Fibroblast of skin of right biceps (primary cell): ENCODE data around the gene OPHN1.

Experiments
- DNase-seq: peaks from one replicate; pipeline ENCODE4 v3.0.0-alpha.2; 2013

The OPHN1 gene

DNA sequence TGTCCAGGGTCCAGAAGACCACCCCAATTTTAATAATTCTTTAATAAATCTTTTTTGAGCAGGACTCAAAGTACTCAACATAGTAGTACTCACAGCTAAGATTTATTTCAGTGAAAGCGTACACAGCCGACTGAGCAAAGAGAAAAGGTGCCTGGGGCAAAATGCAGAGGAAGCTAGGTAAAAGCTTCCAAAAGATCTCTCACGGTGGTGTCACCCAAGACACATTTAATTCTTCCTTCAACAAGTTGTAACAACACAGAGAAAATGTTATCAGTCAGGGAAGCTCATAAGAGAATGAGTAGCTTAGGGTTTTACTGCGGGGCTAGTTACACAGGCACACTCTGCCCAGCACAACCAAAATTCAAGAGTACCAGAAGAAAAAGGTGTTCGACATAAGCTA, 201.1 kb downstream of the OPHN1 start:
- DNase-seq: no peak

DNA sequence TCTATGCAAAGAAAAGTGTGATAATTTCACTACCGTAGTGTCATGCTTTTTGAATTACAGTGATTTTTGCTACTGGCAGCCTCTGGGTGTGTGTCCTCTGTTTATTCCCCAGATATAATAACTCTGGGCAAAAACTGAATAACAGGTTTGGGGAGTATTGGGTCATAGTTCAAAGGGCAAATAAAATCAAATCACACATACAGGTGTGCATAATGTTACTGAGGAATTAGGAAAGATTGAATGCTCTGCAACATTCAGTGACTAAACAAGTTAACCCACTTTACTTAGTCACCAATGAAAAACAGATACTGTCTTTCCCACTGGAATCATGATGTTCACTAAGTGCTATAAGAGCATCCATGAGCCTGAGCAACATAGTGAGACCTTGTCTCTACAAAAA, 224.3 kb downstream of the OPHN1 start:
- DNase-seq: no peak

DNA sequence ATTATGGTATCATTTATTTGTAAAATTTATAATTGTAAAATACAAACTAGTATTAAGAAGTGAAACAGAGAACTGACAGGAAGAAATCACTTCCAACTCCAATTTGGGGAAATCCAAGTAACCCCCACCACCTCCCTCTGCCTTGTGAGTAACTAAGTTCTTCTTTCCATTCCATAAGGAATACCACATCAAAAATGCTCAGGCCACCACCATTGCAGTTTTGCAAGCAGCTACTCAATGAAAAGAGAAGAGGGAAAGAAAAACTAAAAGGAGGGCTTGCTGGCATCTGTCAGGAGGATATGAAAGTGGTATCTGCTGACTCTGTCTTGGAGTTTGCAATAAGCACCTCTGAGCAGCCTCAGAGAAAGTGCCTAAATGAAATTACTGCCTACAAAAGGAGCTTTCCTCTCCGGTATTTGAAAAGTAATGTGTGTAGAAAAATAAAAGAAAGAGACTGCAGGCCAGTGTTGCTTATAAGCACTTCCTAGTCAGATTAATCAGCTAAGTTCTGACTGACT, 228.7 kb downstream of the OPHN1 start:
- no peak for DNase-seq

DNA sequence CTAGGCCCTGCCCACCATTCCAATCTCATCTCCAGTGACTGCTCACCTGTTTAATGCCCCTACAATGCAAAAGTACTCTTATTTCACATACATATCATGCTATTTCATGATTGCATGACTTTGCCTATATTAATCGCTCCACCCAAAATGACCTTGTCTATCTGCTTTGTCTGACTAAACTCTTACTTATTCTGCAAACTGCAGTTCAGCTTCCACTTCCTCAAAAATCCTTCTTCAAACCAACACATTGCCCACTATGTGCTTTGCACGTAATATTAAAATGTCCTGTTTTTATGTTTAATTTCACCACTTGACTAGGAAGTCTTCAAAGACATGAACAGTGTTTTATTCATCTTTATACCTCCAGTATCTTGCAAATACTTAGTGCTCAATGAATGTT, 229.6 kb downstream of the OPHN1 start:
- no peak for DNase-seq

DNA sequence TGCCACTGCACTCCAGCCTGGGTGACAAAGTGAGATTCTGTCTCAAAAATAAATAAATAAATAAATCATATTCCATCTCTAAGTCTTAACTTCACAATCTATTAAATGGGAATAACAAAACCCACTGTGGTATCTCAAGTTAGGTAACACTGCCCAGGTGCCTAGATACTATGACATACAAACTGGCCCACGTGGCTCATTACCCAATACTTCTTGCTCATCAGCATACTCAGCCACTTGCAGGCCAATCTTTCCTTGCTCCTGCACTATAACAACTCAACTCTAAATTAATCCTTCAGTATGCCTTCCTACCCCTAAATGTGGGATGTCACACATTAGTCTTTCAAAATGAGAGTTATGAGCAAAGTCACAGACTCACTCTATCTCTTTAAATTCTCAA, 230.1 kb downstream of the OPHN1 start:
- no peak for DNase-seq

DNA sequence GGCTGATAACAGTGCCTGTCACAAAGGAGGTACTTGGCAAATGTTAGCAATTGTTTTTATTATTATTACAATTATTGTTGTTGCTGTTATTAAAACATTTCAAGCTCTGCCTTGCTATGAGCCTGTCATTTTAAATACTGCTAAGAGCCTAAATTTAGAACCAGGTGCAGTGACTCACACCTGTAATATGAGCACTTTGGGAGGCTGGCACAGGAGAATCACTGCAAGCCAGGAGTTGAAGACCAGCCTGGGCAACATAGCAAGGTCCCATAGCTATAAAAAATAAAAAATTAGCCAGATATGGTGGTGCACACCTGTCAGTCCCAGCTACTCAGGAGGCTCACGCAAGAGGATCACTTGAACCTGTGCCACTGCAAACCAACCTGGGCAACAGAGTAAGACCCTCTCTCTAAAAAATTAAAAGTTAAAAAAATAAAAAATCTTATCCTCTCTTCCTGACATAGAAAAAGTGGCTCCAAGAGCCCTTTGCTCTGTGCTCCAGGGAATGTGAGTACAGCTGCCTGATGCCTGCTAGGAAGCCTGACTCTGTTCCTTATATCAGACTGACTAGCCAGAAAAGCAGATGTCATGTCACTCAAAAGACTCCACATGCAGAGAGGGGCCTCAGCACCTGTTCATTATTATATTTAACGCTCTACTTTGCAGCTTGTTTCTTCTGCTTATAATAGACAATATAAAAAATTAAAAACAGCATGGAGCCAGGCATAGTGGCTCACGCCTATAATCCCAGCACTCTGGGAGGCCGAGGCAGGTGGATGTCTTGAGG, 234.0 kb downstream of the OPHN1 start:
- DNase-seq: no peak

DNA sequence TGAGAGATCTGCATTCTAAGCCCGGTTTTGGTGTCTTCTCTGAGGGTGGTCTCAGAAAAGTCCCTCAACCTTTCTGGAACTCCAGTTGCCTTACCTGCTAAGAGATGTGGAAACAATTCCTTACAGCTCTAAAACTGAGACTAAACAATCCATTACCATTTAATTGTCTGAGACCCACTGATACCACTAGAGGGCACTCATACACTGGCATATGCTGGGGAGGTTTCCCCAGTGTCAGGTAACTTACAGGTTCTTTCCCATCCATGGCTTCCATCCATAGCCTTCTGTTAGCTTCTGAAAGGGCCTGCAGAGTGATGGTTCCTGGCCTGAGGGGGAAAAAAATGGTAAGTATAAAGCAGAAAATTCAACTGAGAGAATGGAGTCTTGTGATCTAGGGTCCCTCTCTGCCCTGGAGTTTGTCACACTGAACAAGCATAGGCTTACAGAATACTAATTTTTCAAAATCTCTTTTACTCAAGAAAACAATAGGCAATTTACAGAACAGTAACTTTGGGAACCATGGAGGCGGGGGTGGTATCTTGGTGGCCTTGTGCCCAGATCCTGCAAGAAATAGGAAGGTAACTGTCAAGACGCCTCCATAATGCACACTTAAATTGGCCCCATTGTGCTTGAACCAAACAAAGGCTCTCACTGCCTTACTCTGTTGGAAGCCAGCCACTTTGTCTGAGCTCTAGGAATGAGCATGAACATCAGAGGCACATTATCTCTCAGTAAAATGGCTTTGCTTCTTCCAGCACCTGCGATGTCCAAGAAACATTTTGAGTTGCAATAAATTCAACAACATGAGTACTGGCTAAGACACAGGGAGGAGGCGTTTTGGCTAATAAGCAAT, 236.1 kb downstream of the OPHN1 start:
- peak; percentile 45 for DNase-seq

DNA sequence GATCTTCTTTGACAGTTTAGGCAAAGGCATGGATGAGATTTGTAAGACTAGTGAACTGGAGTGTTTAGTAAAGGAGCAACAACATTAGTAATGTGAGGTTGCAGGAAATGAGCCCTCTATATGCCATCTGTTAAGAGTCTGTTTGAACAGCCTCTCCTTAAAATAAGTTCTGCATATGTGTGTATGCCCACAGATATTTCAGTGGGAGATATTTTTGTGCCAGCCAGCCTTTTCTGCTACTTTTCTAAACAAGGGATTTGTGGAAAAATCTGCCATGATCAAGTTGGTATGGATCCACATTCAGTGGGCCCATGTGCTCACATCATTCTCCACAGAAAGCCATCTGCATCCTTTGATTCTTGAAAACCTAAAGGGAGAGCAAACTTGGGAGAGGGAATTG, 237.7 kb downstream of the OPHN1 start:
- DNase-seq: no peak

DNA sequence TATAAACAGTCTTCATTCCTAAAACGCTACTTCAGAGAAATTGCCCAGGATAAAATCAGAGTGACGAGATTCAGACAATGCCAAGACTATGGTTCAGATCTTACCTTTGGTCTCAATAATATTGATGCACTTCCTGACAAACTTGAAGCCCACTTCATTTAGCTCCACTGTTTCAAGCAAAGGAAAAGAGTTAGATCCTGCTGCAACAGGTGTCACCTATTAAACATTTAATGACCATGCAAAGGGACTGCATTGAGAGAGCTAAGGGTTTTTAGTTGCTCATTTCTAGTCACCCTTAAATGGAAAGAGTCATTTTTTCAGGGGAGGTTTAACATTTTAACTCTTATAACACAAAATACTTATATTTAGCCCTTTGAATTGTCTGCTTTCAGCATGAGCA, 239.5 kb downstream of the OPHN1 start:
- DNase-seq: no peak

DNA sequence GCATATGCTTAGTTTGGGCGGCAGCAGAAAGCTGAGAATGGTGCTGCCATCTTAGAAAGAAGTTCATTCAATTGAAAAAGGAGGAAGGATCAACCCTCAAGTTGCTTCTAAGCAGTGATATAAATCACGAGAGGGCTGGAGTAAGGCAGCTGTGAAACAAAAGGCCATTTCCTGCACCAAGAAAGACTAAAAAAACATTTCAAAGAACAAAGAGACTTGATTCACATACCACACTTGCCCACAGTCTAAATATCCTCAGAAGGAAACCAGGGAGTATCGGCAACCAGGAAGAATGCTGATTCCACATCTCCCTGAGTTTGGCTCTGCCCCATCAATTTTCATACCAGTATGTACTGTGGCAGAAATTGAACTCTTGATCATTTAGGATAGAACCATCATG, 240.1 kb downstream of the OPHN1 start:
- DNase-seq: no peak

DNA sequence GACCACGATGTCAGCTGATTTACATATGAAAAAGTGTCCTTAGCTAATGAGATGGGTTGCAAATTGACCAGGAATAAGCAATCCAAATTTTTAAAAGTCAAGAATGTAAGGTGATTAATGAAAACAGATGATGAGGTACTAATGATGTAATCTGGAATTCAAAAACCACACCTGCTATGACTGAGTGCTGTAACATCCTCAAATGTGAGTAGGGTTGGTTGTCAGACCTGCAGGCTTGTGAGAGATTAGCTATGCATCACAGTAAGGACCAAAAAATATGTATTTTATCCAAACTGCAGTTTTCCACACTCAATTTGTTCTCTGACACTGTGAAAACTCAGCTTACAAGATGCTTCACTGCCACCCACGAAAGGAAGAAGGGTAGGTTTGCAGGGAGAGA, 242.5 kb downstream of the OPHN1 start:
- no peak for DNase-seq

DNA sequence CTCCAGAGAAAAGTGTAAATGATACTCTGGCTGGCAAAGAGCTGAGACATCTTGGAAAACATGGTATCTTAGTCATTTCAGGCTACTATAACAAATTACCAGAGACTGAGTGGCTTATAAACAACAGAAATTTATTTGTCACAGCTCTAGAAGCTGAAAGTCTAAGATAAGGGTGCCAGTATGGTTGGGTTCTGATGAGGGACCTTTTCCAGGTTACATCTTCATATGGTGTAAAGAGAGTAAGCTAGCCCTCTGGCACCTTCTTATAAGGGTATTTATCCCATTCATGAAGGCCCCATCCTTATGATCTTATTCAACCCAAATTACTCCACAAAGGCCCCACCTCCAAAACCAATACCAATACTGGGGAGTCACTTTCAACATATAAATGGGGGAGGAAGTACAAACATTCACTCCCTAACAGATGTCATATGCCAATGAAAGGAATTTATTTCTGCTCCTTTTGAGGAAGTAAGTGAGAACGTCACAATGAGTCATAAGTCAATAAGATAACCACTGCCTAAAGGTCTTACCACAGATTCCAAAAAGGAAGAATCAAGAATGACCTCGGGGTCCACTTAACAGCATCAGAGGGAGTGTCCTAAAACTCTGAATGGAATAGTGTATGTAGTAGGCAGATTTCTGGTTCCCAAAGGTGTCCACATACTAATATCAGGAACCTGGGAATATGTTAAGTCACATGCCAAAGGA, 246.6 kb downstream of the OPHN1 start:
- DNase-seq: peak; percentile 36

DNA sequence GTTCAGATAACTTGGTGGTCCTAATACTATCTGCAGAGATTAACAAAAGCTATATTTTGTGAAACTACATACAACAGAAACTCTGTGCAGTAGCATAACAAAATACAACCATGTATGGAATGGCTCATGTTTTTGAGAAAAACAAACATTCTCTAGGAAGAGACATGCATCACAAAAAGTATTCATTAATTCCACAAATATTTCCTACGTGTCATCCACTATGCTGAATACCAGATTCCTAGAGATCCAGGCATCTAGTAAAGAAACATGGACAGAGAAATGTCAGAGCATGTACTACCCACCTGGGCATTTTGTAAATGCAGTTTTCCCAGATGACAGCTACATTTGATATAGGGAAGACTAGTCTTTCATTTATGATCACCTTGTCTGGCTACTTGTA, 248.1 kb downstream of the OPHN1 start:
- DNase-seq: peak; percentile 26

DNA sequence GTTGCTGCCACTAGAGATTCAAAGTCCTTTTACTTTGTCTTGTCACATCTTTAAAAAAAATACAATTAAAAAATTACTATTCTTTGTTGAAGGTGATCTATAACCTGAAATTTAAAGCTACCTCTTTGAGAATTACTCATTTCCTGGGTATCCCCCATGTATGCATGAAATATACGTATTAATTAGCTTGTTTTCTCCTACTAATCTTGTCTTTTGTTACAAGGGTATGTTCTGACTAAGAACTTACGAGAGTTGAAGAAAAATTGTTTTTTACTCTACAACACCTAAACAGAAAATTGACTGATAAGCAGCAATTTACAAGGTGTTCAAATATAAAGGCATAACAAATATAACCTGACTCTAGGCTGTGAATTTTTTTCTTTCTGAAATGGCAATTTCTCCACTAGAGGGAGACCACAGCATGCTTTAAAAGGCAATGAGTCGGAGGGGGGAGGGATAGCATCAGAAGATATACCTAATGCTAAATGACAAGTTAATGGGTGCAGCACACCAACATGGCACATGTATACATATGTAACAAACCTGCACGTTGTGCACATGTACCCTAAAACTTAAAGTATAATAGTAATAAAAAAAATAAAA, 249.6 kb downstream of the OPHN1 start:
- DNase-seq: peak; percentile 39

DNA sequence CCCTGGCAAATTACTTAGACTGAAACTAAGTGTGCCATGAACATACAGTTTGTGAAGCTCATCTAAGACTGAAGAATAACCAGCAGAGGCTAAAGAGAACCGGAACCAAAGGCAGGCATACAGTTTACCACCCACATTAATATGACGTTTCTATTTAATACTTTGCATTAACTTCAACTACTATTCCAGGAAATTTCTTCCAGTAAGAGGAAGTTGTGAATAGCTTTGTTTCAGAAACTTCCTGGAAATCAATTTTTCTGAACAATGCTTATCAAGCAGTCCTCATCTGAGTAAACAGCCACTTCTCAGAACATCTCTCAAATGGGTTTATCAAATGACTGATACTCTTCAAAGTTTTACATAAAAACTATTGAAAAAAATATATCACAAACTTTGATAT, 252.7 kb downstream of the OPHN1 start:
- no peak for DNase-seq

DNA sequence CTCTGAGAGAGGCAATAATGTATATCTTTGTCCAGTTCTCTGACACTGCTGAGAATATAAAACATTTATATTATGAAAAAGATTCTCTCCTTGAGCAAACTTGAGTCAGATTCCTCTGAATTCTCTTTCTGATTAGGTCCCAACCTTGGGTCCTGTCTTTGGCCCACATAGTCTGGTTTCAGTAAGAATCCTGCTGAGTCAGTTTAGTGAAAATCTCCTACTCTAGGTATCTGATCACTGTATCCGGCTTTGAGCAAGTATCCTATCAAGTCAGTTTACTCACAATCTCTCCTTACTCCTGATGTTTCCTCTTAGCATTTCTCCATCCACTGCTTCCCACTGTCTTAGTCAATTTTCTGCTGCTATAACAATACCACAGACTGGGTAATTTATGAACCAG, 253.9 kb downstream of the OPHN1 start:
- no peak for DNase-seq

DNA sequence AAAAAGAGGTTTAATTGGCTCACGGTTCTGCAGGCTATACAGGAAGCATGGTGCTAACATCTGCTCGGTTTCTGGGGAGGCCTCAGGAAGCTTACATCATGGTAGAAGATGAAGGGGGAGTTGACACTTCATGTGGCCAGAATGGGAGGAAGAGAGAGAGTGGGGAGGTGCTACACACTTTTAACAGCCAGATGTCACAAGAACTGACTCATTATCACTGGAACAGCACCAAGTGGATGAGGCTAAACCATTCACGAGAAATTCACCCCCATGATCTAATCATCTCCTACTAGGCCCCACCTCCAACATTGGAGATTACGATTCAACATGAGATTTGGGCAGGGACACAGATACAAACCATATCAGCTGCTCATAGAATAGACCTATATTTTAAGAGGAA, 255.8 kb downstream of the OPHN1 start:
- DNase-seq: peak; percentile 51

DNA sequence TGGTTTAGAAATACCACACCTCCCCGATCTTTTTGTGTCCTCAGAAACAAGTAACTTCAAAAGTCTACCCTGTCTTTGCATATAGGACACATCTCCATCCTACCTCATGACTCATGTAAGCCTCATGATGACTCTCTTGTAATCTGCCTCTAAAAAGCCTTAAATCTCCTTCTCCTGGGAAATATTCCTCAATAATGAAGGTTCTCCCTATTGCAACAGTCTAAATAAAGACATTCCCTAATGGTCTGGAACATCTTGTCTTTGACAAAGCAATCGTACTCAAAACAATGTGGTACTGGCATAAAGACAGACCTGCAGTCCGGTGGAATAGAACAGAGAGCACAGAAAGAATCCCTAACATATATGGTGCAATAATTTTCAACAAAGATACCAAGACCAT, 257.7 kb downstream of the OPHN1 start:
- peak; percentile 71 for DNase-seq

DNA sequence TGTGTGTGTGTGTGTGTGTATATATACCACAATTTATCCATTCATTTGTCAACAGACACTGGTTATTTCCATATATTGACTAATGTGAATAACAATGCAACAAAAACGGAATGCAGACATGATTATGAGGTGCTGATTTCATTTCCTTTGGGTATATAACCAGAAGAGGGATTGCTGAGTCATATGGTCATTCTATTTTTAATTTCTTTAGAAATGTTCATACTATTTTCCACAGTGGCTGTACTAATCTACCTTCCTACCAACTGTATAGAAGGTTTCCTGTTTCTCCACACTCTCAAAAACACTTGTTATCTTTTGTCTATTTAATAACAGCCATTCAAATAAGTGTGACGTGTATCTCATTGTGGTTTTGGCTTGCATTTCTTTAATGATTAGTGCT, 269.9 kb downstream of the OPHN1 start:
- DNase-seq: peak; percentile 67

DNA sequence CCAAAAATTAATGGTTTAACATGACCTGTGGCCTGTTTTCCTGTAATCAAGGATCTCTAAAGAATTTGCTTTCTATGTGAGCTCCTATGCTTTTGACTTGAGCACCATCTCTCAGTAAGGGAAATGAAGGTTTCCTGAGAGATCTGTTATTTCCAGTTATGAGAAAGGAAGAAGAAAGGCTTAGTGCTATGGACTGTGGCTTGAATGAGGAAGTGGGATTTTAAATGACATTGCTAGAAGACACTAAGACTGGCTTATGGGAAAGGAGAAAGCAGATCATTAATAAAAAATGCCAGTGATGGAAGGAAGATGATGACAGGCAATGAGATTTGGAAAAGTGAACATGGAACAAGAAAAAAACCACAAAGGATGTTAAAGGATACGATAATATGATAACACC, 285.4 kb downstream of the OPHN1 start:
- DNase-seq: no peak

DNA sequence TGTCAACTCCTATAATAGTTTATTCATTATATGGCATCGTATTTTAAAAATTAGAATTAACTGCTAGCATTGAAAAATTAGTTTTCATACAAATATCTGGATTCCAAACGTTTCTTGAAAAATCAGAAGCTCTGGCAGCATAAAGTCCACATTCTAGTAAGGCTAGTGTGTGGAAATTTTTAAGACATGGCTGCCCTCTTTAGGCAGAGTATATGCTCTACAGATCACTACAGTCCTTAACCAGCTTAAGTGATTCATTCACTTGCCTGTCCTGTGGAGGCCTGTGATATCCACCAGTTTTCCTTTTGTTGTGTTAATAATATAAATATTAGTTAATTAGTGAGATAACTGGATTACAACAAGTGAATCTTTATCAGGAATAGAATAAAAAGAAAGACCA, 287.2 kb downstream of the OPHN1 start:
- peak; percentile 31 for DNase-seq

DNA sequence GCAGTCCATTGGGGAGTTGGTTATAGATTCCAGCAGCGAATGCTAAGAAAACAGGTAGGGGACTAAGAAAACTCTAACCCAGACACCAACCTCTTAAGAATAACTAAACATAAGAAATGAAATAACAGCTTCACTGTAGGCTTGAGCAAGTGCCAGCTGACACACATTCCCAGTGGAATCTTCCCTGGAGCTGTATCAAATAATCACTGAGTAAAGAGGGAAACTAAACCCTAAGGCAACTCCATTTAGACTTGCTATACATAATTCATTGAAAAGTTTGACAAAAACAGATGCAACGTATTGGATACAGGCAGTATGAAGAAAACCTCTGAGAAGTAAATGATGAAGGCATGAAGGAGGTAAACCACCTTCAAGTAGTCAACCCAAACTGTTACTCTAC, 293.5 kb downstream of the OPHN1 start:
- DNase-seq: no peak

DNA sequence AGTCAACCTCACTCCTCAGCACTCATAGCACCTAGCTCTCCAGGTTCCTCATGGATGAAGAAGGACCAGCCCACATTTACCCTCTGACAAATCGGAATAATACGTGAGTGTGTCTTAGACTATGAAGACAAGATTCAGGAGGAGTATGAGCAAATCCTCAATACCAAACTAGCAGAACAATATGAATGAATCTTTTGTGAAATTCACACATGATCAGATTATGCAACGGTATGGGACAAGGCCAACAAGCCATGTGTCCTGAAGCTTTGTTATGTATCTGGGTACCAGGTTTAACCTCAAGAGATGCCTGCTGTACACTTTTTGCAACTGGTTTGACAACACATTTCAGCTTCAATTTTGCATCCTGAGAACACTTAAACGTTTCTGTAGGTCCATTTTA, 300.1 kb downstream of the OPHN1 start:
- no peak for DNase-seq
